Nephron (organoid): ENCODE measurements around the gene SF3A1.
"Not testable (repeated sequence)": the region's sequence is repeated elsewhere in the genome, so short reads cannot be mapped to it uniquely, and the experiment has no call there.

ENCODE experiments used
- H3K27ac Mint-ChIP-seq, 3 experiments: 2 replicates each; pipeline ENCODE4 v1.8.0; 2020; ENCODE audit warnings: mixed read lengths in 3 of 3, mild to moderate bottlenecking in 2 of 3, moderate library complexity in 1 of 3
- H3K27me3 Mint-ChIP-seq: 2 replicates; pipeline ENCODE4 v1.8.0; 2021; ENCODE audit warnings: low read depth, mild to moderate bottlenecking, moderate library complexity, mixed read lengths
- H3K36me3 Mint-ChIP-seq: 2 replicates; pipeline ENCODE4 v1.8.0; 2020; ENCODE audit warnings: low read depth, mixed read lengths
- H3K4me1 Mint-ChIP-seq: 2 replicates; pipeline ENCODE4 v1.8.0; 2020; ENCODE audit warnings: mixed read lengths
- H3K4me3 Mint-ChIP-seq, 3 experiments: 2 replicates each; pipeline ENCODE4 v1.8.0; 2020; ENCODE audit warnings: mild to moderate bottlenecking in 3 of 3, mixed read lengths in 3 of 3, moderate library complexity in 2 of 3
- H3K9me3 Mint-ChIP-seq: 2 replicates; pipeline ENCODE4 v1.8.0; 2020; ENCODE audit warnings: mixed read lengths
- CTCF ChIP-seq, 3 experiments: fragments of 200-600 bp; sonication (generic); IDR thresholded peaks; one replicate each; pipeline ENCODE4 v1.5.0; 2021; ENCODE audit warnings: antibody characterized with exemption in 3 of 3; ENCODE audit not compliant: unreplicated experiment in 3 of 3

SF3A1 gene

DNA sequence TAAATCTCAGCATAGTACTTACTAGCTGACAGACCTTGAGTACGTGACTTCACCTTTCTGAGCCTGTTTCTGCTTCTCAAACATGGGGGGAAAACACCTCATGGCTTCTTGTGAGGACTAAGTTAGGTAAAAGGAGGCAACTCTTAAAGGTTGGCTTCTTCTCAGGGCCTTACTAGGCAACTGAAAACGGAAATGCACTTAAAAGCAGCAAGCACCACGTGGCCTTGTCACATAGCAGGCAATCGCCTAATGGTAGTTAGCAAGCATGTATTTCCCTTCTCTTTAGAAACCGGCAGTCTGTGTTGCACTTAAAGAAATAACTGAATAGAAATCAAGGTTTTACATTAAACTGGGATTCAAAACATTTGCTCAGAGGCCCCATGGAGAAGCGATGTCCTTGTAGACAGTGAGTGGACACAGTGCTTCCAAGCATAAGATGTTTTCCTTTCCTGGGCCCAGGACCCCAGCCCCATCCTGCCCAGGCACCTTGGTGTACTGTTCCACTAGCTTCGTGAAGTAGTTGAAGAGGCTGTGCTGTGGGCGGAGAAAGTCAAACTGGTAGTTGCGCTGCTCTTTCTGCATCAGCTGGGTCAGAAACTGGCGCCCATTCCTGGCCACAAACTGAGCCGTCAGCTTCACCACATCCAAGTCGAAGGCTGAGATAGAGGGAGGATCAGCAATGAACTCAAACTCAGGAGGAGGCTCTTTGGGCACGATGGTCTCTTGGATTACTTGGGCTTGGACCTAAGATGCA, 12.1 kb downstream of the SF3A1 start:
- H3K36me3 Mint-ChIP-seq, result peaks cover 81% of the 10 kb centered on the region

DNA sequence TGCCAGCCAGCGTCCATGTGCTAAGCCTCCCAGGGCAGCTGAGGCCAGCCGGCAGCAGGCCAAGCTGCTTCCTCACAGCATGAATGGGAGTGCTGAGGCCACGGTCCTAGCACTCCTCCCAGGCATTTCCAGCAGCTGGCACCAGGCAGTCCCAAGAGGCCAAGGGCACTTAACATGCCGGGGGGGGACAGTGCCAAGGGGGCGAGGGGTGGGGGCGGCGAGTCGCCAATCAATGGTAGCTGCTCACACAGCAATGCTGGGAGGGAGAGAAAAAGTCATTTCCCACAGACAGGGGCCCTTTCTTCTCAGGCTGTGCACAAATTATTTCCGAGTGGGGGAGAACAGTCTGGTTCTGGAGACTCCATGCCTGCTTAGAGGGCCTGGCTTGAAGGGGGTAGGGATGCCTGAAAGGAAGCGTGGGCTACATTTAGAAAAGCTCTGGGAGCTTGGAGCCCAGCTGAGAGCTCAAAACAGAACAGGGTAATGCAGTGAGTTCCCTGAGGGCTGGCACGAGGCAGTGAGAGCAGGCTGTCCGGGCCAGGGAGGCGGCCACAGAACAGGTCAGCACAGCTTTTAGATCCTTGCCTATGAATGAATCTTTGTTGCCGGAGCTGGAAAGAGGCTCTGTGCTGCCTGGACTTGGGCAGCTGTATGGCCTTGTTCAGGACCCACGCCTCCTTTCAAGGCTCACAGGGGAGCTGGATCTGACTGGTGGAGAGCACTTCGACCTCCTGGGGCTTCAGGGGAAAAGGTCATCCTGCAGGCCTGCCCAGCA, 15.6 kb downstream of the SF3A1 start:
- Mint-ChIP-seq H3K4me1 (no peaks in the 10 kb centered on the region), H3K36me3 (peaks cover 94% of the 10 kb centered on the region), H3K4me3 (no peak overlapping the region), H3K27ac (no peak overlapping the region), H3K9me3 (no peaks in the 10 kb centered on the region), H3K27me3 (no peaks in the 10 kb centered on the region)
- no peak for TF ChIP-seq CTCF (IDR thresholded peaks at IDR 0.05; ENCODE audit: unreplicated experiment in 3 of 3)

More for the DNA sequence above, 12.1 kb downstream of the SF3A1 start:
- H3K4me1 Mint-ChIP-seq, result no peaks in the 10 kb centered on the region
- H3K27me3 Mint-ChIP-seq, result no peaks in the 10 kb centered on the region
- no peak overlapping the region for H3K27ac Mint-ChIP-seq
- no peak overlapping the region for H3K4me3 Mint-ChIP-seq
- no peak for TF ChIP-seq CTCF (IDR thresholded peaks at IDR 0.05; ENCODE audit: unreplicated experiment in 3 of 3)
- H3K9me3 Mint-ChIP-seq, result no peaks in the 10 kb centered on the region

GRCh38 chr22:30338802-30339201, 17.9 kb downstream of the SF3A1 start:
- no peak for TF ChIP-seq CTCF (IDR thresholded peaks at IDR 0.05; ENCODE audit: unreplicated experiment in 3 of 3)
- peaks cover 95% of the 10 kb centered on the region for H3K36me3 Mint-ChIP-seq
- no peak overlapping the region for H3K4me3 Mint-ChIP-seq
- no peaks in the 10 kb centered on the region for H3K27me3 Mint-ChIP-seq
- H3K4me1 Mint-ChIP-seq, result no peaks in the 10 kb centered on the region
- H3K9me3 Mint-ChIP-seq, result no peaks in the 10 kb centered on the region
- no peak overlapping the region for H3K27ac Mint-ChIP-seq

- not testable (repeated sequence) for H3K4me1 Mint-ChIP-seq, H3K27me3 Mint-ChIP-seq, H3K27ac Mint-ChIP-seq, H3K9me3 Mint-ChIP-seq, H3K4me3 Mint-ChIP-seq
- peaks cover 92% of the 10 kb centered on the region for H3K36me3 Mint-ChIP-seq
Observed at GRCh38 chr22:30338341-30338740, 18.4 kb downstream of the SF3A1 start.

DNA sequence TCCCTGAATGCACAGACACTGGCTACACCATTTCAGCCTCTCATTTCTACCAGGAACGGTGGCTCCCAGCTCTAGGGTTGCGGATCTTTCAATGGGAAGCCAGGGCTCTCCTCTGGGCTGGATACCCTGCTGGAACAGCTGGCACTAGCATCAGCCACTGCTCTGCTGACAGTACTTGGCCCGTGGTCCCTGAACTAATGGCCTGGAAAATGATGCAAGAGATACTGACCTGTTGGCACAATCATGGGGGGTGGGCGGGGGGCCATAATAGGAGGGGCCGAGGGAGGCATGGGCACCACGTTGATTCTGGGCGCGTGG, 19.3 kb downstream of the SF3A1 start:
- Mint-ChIP-seq H3K27ac (no peak overlapping the region), H3K9me3 (no peaks in the 10 kb centered on the region), H3K36me3 (peaks cover 85% of the 10 kb centered on the region), H3K27me3 (no peaks in the 10 kb centered on the region), H3K4me1 (no peaks in the 10 kb centered on the region), H3K4me3 (no peak overlapping the region)
- TF ChIP-seq CTCF (IDR thresholded peaks at IDR 0.05; ENCODE audit: unreplicated experiment in 3 of 3), result no peak

- H3K27me3 Mint-ChIP-seq, result no peaks in the 10 kb centered on the region
- TF ChIP-seq CTCF (IDR thresholded peaks at IDR 0.05; ENCODE audit: unreplicated experiment in 3 of 3), result no peak
Observed at GRCh38 chr22:30336752-30337460, 19.8 kb downstream of the SF3A1 start.

More at GRCh38 chr22:30336752-30337460, 19.8 kb downstream of the SF3A1 start:
- no peak overlapping the region for H3K4me3 Mint-ChIP-seq
- peaks cover 84% of the 10 kb centered on the region for H3K36me3 Mint-ChIP-seq
- no peak overlapping the region for H3K27ac Mint-ChIP-seq
- no peaks in the 10 kb centered on the region for H3K9me3 Mint-ChIP-seq
- H3K4me1 Mint-ChIP-seq, result no peaks in the 10 kb centered on the region
